Measurements from ENCODE around the gene PRPF19.

The PRPF19 gene

DNA sequence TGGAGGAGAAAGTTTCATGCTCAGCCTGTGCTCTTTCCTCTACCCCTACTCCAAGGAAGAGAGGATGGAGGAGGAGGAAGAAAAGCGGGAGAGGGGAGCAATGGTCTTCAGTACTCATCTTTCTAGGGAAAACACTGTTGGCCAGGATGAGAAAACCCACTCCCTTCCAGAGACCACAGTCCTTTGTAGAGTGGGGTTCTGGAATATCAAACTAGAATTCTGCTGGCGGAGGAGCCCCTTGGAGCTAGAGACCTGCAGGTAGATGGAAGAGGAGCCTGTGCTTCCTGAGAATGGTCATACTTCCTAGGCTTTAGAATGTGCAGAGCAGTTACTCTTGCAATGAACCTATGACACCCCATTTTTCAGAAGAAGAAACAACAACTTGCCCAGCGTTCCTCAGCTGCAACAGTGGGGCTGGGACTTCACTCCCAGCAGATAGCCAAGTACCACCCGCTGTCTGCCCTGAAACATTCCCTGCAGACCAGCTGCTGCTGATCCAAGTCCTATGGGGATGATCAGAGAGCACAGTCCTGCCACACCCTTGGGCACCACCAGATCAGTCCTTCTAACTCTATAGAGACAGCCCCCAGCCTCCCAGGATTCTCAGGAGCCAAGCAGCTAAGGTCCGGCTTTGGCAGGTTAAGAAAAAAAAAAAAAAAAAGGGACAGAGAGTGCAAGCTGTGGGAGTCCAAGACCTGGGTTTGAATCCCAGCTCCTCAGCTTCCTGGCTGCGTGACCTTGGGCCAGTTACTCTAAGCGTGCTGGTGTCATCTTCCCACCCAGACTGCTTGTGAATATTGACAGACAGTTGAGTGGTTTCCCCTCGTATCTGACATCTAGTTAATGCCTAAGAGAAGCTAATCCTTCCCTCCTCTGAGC is 51.3 kb downstream of the PRPF19 start:
- no peak for DNase-seq

DNA sequence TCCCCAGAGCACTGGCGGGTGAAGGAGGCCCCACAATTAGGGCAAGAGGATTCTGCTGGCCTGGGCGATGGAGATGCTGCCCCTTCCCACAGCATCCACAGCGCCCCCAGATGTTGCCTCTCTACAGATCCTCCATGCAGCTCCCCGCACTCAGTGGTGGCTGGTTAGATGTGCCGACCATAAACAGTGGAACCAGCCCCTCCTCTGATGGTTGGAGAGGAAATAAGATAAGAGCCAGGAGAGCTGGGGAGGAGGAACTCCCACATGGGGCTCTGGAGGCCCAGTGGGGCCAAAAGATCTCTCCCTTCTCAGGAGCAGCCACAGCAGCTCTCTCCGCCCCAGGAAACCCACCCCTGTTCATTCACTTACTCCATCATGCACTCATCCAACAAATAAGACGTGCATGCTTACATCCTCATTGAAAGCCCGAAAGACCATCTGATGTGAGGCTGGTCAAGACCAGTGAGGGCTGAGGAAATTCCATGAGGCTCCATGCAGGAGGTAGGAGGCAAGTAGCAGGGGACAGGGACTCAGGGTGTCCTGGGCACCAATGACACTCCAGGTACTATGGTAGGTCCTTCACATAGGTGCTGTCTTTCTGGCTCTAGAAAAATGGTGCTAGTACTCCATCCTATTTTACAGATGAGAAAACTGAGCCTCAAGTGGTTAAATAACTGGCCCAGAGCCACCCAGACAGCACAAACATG is 52.1 kb downstream of the PRPF19 start:
- DNase-seq = no peak

GRCh38 chr11:60852982-60853950 is 53.1 kb downstream of the PRPF19 start:
- no peak for DNase-seq

- DNase-seq = no peak
Observed at GRCh38 chr11:60852117-60852981, 54.0 kb downstream of the PRPF19 start.

GRCh38 chr11:60851327-60852104 is 54.9 kb downstream of the PRPF19 start:
- DNase-seq = no peak

GRCh38 chr11:60849641-60850520 is 56.5 kb downstream of the PRPF19 start:
- no peak for DNase-seq

GRCh38 chr11:60848714-60849151 is 57.7 kb downstream of the PRPF19 start:
- DNase-seq = no peak

DNA sequence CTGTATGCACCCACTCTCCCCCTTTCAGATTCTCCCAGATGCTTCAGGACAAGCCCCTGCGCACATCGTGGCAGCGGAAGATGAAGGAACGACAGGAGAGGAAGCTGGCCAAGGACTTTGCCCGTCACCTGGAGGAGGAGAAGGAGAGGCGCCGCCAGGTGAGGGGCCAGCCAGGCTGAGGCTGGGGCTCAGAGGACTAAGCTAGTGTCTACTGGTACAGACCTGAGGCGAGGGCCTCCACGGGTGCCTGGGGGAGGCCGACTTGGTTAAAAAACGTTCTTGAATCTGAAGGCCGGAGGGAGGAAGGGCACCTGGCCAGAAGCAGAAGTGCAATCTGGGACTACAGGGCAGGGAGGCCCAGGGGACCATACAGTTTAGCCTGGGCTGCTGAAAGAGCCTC is 58.5 kb downstream of the PRPF19 start:
- no peak for DNase-seq

GRCh38 chr11:60847281-60847680 is 59.1 kb downstream of the PRPF19 start:
- no peak for DNase-seq

DNA sequence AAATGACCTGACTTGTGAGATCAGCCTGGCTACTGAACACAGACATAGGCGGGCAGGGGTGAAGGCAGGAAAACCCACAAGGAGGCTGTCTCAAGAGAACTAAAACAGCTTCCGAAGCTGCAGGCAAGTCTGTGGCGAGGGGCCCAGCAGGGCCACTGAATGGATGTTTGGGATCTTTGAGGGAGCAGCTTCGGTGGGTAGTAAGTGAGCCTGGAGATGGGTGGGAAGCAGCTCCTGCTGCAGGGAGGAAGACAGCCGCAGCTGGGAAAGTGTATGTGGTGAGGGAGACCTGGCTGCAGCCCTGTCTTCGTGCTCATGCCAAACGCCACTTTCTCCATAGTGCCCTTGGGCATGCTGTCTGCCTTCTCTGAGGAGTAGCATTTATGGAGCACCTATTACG is 61.0 kb downstream of the PRPF19 start:
- DNase-seq = no peak

DNA sequence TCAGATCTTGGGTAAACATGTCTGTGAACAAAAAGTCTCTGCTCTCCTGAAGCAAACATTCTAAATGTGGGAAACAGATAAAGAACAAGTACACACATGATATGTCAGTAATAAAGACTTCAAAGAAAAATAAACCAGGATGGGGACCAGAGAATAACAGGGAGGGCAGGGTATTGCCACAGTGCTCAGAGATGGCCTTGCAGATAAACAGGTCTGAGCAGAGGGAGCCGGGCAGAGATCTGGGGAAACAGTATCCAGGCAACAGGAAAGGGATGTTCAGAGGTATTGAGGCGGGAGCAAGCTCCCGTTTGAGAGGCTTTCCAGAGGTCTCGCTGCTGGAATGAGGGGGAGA is 61.5 kb downstream of the PRPF19 start:
- no peak for DNase-seq

DNA sequence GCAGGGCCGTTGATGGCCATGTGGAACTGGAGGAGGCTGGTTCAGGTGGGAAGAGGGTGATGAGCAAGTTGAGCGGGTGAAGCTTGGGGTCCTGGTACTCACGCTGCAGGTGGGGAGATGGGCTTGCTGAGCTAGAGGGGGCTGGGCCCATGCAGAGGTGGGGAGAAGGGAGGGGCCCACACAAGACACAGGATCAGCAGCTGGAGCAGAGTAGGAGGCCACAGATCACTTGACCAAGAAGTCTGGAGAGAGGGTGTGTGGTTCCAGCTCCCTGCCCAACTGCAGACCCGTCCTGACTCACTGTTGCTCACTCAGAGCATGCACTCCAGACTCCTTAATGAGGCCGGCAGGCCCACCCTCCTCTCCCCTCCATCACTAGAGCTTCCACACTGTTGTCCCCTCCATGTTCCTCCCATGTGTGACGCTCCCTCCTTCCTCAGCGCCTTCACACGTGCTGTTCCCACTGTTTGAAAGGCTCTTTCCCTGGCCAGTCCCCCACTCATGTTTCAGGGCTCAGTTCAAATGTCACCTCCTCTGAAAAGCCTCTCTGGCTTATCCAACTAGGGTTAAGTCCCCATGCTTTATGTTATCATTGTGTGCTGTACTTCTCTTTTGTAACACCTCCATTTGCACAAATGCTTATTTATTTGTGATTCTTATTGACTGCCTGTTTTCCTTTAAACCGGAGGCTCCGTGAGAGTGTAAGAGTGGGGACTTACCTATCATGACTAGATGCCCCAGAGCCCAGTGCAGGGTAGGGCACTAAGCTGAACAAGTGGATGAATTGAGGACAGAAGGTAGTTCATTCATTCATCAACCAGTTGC is 62.1 kb downstream of the PRPF19 start:
- DNase-seq = no peak

DNA sequence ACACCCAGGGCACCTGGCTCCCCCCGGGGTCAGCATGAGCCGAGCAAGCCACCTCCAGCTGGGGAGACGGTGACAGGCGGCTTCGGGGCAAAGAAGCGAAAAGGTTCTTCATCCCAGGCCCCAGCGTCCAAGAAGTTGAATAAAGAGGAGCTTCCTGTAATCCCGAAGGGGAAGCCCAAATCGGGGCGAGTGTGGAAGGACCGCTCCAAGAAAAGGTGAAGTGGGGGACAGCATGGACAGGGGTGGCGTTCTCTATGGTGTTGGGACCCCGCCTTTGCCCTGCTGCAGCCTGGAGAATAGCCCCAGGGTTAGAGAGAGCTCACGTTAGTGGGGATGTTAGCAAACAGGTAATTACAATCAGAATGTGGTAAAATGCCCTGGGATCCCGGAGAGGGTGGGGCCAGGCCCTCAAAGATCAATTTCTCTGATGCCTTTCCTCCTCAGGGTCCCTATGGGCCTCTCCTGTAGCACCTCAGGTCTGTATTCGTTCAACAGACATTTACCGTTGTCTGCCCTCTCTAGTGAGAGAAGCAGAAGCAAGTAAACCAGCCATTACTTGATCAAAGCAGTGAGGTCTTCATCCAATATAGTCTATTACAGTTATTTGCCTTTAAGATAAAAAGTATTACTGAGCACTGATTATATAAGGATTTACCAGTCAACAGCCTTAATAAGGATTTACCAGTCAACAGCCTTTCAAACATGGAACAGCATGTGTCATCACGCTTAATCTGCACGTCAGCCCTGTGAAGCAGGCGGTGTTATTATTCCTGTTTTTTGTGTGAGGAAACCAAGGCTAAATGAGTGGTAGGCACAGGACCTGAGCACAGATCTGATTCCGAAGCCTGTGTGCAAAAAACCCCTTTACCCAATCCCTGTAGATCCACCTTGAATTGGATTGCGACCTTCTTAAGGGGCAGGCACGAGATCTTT is 63.5 kb downstream of the PRPF19 start:
- no peak for DNase-seq

- DNase-seq = peak; percentile 88
Observed at GRCh38 chr11:60841797-60842667, 64.4 kb downstream of the PRPF19 start, which contains the start of gene CCDC86. CCDC86 (plus strand) TSS chr11:60842113; CDS start chr11:60842125, 12 bp downstream.

All from NCI-H774 (cell line).